ENCODE measurements around the gene PLOD3.

GRCh38 chr7:101245147-101245668 is 27.8 kb upstream of the PLOD3 start:
- TF ChIP-seq CTCF (IDR thresholded peaks at IDR 0.05) (no peak), POLR2A (IDR thresholded peaks at IDR 0.05) (no peak)

Measured in thyroid gland (tissue), 4 donors.